Nucleus accumbens (tissue), 56 donors: ENCODE measurements around the gene XYLT1.
A peak's percentile ranks its signal among the peaks of the same experiment; 100 is the strongest.
"Not testable (repeated sequence)": the region's sequence is repeated elsewhere in the genome, so short reads cannot be mapped to it uniquely, and the experiment has no call there.

Experiments
- DNase-seq, 56 donors: peaks; one replicate each; lab custom pipeline; 2025; lab: John Stamatoyannopoulos, UW

XYLT1 gene

DNA sequence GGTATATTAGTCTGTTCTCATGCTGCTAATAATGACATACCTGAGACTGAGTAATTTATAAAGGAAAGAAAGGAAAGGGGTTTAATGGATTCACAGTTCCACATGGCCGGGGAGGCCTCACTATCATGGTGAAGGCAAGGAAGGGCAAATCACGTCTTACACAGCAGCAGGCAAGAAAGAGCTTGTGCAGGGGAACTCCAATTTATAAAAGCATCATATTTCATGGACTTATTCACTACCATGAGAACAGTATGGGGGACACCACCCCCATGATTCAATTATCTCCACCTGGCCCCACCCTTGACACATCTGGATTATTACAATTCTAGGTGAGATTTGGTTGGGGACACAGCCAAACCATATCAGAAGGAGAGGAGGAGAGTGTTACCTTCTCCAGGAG, 17.7 kb upstream of the XYLT1 start:
- DNase-seq: no peak

DNA sequence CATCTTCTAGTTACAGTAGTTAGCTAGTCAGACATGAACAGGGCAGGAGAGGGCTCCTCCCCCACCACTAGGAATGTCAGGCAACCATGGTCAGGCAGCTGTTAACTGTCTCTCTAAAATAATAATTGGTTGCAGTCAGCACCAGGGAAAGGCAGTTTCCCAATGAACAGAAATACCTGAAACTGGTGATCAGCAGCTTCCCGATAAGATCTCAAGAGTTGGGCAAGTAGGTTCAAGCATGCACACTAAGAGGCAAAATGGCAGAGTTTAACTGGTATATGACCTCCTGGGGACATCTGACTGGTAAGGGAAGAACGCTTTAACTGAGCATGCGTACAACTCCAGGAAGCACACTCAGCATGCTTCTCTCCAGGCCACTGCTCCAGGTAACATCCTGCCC, 12.6 kb upstream of the XYLT1 start:
- DNase-seq: no peak

DNA sequence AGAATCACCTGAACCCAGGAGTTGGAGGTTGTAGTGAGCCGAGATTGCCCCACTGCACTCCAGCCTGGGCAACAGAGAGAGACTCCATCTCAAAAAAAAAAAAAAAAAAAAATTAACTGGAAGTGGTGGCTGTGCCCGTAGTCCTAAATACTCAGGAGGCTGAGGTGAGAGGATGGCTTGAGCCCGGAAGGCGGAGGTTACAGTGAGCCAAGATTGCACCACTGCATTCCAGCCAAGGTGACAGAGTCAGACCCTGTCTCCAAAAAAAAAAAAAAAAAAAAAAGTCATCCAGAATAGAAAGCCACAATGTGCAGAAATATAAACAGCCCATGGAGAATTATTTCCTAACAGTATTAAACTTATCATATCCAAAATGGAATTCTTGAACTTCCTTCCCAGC, 11.6 kb upstream of the XYLT1 start:
- DNase-seq: not testable (repeated sequence)

DNA sequence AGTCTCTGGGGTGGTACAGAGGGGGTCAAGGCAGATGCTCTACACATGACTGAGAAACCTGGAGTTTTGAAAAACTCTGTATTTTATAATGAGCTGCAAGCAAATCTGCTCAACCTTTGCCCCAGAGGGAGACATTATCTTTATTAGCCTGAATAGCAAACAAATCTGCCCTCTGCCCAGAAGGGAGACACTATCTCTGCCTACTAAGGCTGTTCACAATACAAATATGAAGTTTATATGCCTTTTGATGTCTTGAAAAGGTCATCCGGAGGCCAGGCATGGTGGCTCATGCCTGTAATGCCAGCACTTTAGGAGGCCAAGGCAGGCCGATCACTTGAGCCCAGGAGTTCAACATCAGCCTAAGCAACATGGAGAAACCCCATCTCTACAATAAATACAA, 11.0 kb upstream of the XYLT1 start:
- no peak for DNase-seq

DNA sequence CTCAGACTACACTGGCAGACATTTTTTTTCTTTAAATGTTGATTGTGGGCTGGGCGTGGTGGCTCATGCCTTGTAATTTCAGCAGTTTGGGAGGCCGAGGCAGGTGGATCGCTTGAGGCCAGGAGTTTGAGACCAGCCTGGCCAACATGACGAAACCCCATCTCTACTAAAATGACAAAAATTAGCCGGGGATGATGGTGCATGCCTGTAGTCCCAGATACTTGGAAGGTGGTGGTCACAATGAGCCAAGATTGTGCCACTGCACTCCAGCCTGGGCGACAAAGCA, 6.4 kb upstream of the XYLT1 start:
- DNase-seq: not testable (repeated sequence)

DNA sequence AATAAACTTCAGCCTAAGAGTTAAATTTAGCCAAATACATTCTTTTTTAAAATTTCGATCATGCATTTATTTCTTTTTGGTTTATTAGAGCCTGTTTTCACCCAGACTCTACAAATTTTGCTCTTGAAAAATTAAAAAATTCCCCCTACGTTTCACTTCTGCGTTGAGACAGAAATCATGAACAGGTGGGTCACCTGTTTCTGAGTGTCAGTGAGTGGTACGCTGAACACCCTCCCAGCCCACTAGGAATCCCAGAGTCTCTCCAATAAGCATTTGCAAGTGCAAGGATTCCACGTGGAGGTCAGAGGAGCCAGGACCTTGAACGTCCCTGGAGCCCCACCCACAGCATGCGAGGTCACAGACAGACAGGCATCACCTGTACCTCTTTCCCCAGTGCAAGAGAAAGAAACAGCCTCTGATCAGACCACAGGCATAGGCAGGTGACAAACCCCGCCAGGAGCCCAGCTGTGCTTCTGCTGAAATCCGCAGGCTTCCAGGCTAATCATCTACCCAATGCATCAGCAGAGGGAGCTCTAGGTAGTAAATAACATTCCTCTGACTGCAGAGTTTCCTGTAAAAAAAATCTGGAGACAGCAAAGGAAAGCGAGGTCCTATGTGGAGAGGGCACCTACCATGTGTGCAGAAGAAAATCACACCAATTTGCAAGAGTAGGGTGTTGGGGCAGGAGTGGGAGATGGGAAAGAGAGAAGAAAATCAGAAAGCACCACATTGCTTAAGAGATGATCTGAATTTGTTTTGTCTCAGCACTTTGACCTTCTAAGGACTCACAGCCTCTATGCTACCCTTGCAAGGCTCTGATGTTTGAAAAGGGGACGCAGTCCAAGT, 5.9 kb upstream of the XYLT1 start:
- DNase-seq: peak in 18 of 56 donors; percentile 9 to 45 (median 21)

DNA sequence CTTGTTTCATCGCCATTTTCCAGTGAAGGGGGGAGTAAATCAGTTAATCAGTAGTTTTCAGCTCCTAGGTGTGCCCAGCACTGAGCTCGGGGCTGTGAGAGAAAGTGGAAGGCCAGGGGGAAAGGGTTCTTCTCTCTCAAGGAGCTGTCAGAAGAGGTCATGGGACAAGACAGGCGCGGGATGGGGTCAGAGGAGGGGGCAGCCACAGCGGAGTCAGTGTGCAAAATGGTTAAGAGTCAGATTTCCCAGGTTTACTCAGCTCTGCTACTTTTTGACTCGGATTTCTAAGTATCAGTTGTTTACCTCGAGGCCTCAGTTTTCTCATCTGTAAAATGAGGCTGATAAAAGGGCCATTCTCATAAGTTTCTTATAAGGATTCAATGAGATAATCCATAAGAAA, 4.3 kb upstream of the XYLT1 start:
- no peak for DNase-seq

DNA sequence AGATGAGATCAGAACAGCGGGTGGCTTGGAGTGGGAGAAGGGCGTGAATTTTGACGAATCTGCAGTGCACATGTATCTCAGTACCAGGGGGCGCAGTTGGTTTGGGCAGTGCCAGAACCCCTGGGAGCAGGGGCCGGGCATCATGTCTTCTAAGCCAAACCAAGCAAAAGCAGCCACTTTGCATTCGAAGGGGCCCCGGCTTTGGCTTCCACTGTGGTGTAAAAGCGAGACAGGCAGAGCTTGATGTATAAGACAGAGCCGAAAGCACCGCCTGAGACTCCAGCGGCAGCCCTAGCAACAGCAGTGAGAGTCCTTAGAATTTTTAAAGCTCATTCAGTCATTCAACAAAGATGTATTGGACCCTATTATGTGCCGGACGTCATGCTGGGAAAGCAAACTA, 3.8 kb upstream of the XYLT1 start:
- DNase-seq: no peak

DNA sequence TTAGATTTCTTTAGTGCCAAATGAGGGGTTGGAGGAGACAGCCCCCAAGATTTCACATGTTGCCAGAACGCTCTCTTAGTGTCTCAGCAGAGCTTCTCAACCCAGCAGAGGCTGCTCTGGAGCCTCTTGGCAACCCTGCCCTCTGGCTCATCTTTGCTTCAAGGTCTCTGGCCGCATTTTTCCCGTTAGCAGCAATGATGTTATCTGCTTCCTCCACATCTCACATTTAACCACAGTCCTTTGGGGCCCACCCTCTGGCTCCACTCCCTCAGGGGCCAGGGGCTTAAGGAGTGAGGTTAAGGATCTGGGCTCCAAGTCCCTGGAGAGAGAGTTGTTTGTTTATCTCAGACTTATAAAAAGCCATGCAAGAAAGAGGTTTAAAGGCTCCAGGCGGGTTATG, 3.3 kb upstream of the XYLT1 start:
- DNase-seq: peak in 1 of 56 donors; percentile 9

DNA sequence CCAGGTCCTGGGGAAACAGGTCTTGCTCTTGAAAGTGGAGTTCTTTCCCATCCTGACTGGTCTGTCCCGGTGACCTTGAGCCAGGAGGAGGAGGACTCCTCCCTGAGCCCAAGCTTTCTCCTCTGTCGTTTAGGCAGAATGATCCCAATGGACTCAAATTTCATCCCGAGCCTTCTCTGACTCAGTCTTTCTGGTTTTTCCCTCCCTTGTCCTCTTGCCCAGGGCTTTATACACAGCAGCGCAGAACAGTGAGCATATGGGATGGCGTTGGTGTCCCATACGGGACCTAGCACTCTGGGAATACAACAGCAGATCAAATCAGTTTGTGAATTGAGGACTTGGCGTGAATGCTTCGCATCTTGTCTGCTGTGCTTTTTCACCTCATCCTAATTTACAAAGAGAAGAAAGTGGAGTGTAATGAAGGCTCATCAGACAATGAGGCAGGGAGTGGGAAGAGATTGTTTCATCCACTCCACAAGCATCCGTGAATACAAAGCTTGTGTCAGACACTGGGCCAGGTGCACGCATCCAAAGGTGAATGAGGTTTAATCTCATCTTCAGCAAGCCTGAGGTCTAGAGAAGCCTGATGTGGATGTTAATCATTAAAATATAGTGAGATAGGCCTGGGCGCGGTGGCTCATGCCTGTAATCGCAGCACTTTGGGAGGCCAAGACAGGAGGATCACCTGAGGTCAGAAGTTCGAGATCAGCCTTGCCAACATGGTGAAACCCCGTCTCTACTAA, 1.1 kb upstream of the XYLT1 start:
- no peak for DNase-seq

DNA sequence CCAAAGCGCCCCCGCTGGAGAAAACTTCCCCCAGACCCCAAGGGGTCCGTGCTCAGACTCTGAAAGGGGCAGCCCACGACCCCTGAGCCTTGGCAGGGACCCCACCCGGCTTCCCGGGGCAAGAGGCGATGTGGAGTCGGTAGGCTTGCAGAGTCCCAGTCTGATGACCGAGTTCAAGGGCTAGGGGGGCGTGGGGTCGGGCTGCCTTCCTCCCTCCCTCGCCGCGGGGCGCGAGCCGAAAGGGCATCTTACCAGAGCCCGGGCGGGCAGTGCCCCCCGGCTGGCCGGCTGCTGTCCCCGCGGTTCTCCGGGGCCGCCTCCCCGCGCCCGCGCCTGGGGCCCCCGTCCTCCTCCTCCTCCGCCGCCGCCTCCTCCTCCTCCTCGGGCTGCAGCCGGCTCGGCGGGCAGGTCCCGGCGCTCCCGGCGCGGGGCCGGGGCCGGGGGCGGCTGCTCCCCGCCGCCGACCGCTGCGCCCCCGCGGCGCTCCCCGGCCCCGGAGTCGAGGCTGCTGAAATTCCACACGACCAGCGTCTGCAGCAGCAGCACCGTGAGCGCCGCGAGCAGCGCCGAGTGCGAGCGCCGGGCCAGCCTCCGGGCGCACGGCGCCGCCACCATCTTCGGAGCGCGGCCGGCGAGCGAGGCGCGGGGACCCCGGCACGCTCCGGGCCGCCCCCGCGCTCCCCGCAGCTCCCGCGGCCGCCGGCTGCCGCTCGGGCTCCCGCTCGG, 415 bp downstream of the XYLT1 start:
- peak in 3 of 56 donors; percentile 13 to 47 (median 25) for DNase-seq

DNA sequence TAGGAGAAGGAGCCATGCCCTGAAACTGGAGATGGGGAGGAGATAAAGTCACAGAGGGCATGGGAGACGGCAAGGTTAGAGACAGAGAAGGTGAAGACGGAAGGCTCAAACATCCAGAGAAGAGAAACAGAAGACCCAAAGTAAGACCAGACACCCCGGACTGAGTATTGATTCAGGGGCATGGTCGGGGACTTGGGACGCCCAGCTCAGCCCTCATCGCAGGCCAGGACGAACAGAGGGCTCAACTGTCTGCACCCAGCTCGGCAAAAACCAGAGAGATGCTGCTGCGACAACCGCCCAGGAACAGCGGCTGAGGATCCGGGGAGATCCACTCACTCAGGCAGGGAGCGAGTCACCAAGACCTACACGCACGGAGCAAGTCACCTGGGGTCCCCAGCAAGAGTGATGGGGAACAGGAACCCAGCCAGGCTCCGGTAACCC, 999 bp downstream of the XYLT1 start:
- DNase-seq: peak in 2 of 56 donors; percentile 11 to 47

DNA sequence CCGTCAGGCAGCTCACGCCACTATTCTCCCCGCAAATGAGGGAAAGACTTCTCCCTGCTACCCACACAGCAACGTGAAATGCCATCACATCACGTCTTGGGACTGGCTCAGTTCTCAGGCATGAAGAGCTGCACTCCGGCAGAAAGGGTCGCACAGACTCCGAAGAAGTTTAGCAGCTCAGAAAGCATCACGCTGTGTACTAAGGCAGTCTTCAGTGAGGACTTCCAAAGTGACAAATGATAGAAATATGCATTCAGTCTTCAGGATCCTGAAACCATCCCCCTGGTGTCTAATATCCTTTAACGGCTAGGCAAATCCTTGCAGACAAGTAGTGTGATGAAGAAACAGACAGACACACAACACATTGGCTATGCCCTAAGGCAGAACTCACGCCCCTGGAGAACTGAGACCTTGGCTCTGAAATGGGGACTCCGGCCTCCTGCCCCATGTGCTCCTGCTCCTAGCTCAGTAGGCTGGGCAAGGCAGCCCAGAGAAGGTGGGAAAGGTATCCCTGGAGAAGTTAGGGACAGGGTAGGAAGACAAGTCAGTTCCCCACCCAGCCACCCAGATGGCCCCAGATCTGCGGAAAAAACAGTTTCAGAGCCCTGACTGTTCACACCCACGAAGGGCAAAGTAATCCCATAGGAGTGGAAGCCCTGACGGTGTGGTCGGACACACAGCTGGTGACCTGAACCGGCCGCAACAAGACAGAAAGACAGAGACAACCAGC, 1.6 kb downstream of the XYLT1 start:
- peak in 2 of 56 donors; percentile 9 to 27 for DNase-seq

DNA sequence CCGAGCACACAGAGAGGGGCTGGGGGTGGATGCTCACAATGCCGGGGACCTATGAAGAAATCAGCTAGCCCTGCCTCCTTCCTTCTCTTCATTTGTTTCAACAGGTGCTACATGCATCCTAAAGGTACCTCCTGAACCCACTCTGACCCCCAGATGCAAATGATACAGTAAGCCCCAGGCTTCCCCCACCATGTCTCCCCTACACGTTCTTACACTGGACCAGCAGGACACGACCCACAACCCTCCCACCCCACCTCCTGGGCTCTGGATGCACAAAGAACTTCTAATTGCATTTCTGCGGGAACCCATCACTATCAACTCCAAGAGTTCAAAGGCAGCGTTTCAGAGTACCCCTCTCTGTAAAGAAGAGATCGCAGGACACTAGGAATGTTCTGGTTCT, 2.1 kb downstream of the XYLT1 start:
- DNase-seq: no peak

DNA sequence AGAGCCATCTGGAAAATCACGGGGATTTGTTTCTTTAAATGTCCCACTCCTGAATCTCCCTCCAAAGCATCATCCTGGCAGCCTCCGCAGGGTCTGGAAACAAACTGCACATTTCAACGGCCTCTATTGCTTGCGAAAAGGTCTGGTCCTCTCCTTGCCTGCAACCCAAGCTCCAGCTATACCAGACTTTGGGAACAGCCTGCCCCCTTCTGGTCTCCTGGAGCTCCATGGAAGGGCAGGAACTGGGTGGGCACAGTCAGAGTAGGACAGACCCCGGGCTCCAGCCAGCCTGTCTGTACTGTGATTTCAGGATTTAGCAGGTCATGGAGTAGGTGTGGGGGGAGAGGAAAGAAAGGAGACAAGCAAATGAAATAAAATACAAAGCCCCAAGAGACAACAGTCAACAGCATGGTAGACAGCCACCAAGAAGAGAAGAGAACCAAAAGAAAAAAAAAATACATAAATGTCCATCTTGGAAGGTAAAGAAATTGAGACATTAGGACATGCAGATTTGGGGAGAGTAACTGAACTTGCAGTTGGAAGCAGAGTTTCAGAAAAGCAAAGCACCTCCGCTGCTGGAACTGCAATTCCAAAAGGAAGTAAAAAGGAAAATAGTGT, 2.7 kb downstream of the XYLT1 start:
- DNase-seq: peak in 50 of 56 donors; percentile 13 to 87 (median 58)

DNA sequence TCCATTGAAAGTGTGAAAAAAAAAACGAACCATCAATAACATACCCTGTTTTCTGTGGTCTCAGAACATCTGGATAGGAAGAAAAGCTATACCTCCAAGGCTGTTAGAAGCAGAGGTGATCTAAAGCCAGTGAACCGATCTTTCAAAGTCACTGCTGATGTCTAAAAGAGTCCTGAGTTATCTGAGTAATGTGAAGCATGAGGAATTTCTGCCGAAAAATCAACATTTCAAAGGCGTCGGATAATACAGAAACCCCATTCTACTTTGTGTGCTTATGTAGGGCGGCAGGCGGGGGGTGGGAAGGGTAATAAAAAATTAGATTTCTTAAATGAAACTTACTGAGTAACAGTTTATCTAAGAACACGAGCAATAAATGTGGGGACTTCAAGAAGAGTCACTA, 3.9 kb downstream of the XYLT1 start:
- no peak for DNase-seq

DNA sequence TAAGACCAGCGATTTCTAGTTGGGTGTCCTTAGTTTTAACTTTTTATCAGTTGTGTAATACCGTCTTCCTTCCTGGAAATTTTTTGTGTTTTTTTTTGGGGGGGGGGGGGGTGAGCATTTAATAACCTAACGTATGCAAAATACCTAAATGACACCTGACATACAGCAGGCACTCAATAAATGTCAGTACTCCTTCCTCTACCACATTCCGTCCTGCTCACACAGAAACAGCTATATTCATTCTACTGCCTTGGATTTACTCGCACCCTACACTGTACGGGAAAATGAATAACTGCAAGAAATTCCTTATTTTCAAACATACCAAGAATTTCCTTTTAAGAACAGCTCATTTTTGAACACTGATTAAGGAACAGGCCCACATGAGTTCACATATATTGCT, 5.3 kb downstream of the XYLT1 start:
- no peak for DNase-seq

DNA sequence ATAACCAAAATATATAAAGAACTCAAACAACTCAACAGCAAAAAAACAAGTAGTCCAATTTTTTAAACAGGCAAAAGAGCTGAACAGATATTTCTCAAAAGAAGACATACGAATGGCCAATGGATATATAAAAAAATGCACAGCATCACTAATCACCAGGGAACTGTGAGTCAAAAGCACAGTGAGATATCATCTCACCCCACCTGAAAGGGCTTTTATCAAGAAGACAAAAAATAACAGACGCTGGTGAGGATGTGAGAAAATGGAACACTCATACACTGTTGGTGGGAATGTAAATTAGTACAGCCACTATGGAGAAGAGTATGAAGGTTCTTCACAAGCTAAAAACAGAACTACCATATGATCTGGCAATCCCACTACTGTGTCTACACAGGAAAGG, 7.4 kb downstream of the XYLT1 start:
- DNase-seq: no peak

DNA sequence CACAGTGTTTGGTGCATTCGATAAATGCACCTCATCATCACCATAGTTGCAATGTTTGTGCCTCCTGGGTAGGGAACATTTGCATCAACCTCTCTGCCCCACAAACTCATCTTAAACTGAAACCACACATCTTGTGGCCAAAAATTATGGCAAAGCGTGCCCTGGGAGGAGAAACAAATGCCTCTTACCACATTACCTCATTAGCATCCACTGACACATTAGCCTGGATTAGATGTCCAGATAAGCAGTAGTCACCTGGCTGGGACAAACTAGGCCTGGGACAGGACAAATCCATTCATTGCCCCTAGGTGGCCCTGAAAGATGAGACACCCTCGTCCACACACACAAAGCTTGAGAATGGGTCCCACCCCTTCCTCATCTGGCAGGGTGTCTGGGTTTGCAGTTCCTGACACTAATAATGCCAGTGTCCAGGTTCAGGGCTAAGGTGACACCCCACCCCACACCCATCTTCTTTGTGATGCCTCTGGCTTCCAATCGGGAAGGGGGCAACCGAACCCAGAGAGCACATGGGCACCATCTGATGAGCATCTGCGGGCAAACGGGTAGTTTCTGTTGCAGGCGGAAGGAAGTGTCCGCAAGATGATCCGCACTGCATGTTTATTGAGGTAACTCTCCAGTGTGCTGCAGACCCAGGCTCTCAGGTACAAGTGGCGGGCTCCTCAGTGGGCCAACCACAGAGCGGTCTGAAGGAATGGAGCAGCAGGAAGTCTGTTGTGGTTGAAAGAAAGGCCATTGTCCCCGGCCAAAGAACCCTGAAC, 8.6 kb downstream of the XYLT1 start:
- DNase-seq: no peak
